Caco-2 (cell line): ENCODE measurements around the gene AK2. TPM values are rescaled to one million over a fixed set of nuclear protein-coding genes. Genes with fewer than 3 reads are reported as not detected.

ENCODE experiments used
- BruUV-seq: library from RNA; stranded (reverse); fragments of 400-500 nt; replicated peaks from 2 replicates; lab custom pipeline; 2021; lab: Mats Ljungman, UMichigan
- CTCF ChIA-PET: fragments of 300-600 bp; sonication (Branson Sonifier 250); formaldehyde crosslinking; loops from one replicate; lab custom pipeline; 2022; ENCODE audit warnings: antibody characterized with exemption; lab: Charles Lee
- POLR2A ChIA-PET: fragments of 300-600 bp; sonication (Branson Sonifier 250); formaldehyde crosslinking; loops from one replicate; lab custom pipeline; 2022; ENCODE audit warnings: antibody characterized with exemption; lab: Charles Lee
- DNase-seq, 2 experiments: peaks; one replicate each; pipeline versions ENCODE4 v3.0.0 to v3.0.0-alpha.2; 2020 to 2022
- H3K27me3 ChIP-seq: replicated peaks from 2 replicates; pipeline ENCODE4 v1.6.0; 2011; ENCODE audit warnings: low read length; ENCODE audit not compliant: control insufficient read depth, insufficient read depth
- H3K36me3 ChIP-seq: 2 replicates; pipeline ENCODE4 v1.5.1; 2011; ENCODE audit warnings: low read length; ENCODE audit not compliant: control insufficient read depth, insufficient read depth
- H3K4me1 ChIP-seq: fragments of 250-450 bp; sonication (Bioruptor Pico); 2 replicates; pipeline ENCODE4 v1.5.1; 2020; ENCODE audit warnings: mild to moderate bottlenecking
- H3K4me3 ChIP-seq: 2 replicates; pipeline ENCODE4 v1.5.1; 2011; ENCODE audit warnings: low read depth, mild to moderate bottlenecking, control low read depth, low read length
- H3K9me3 ChIP-seq: fragments of 250-450 bp; sonication (Bioruptor Pico); 2 replicates; pipeline ENCODE4 v1.5.1; 2020; ENCODE audit warnings: mild to moderate bottlenecking, moderate library complexity
- H3K27ac Mint-ChIP-seq: one replicate; pipeline ENCODE4 v1.8.0; 2022; ENCODE audit warnings: mixed read lengths; ENCODE audit not compliant: unreplicated experiment
- H3K27me3 Mint-ChIP-seq: one replicate; pipeline ENCODE4 v1.8.0; 2022; ENCODE audit warnings: mixed read lengths; ENCODE audit not compliant: insufficient read depth, unreplicated experiment
- H3K36me3 Mint-ChIP-seq: one replicate; pipeline ENCODE4 v1.8.0; 2022; ENCODE audit warnings: mild to moderate bottlenecking, mixed read lengths; ENCODE audit not compliant: insufficient read depth, unreplicated experiment
- H3K4me1 Mint-ChIP-seq: one replicate; pipeline ENCODE4 v1.8.0; 2022; ENCODE audit warnings: low read depth, mixed read lengths; ENCODE audit not compliant: unreplicated experiment
- H3K4me3 Mint-ChIP-seq: one replicate; pipeline ENCODE4 v1.8.0; 2022; ENCODE audit warnings: mild to moderate bottlenecking, moderate library complexity, mixed read lengths; ENCODE audit not compliant: unreplicated experiment
- H3K9me3 Mint-ChIP-seq: one replicate; pipeline ENCODE4 v1.8.0; 2022; ENCODE audit warnings: mixed read lengths; ENCODE audit not compliant: unreplicated experiment
- CTCF ChIP-seq, 2 experiments: fragments of 200-600 bp in 1 of 2; IDR thresholded peaks; 1 replicate in 1 of 2; 2 replicates in 1 of 2; pipeline versions ENCODE4 v1.5.1 to v1.8.0; 2011 to 2022; ENCODE audit warnings: antibody characterized with exemption in 1 of 2, control low read depth in 1 of 2, inconsistent platforms in 1 of 2, low read depth in 1 of 2, low read length in 1 of 2, mild to moderate bottlenecking in 1 of 2, moderate library complexity in 1 of 2; ENCODE audit not compliant: insufficient read depth in 1 of 2, severe bottlenecking in 1 of 2, unreplicated experiment in 1 of 2
- intact Hi-C: fragments of 100-400 bp; cut with micrococcal nuclease; formaldehyde crosslinking; loops from one replicate; pipeline ENCODE4 v1.10.0; 2022; ENCODE audit not compliant: unreplicated experiment
- total RNA-seq: library from RNA; stranded (reverse); gene quantifications from 2 replicates; pipeline ENCODE4 v1.2.3, GENCODE V29; 2022

The AK2 gene
- total RNA-seq, 1 experiment from 2014 or later, result 127 TPM

GRCh38 chr1:33008051-33008914, 28.4 kb downstream of the AK2 start:
- Histone ChIP-seq H3K9me3 (no peaks in the 10 kb centered on the region), H3K27me3 (no peaks in the 10 kb centered on the region), H3K36me3 (no peaks in the 10 kb centered on the region), H3K4me3 (no peak overlapping the region), H3K4me1 (peaks cover 49% of the 10 kb centered on the region)
- CTCF ChIA-PET, result interaction anchor here (0.9 to 1.3 kb wide), 3 partner anchors 16 to 75 kb away, joined by 3 to 5 read pairs (median 3); partner anchors contain the start of gene AZIN2
- DNase-seq, result peak; percentile 40 to 43
- peaks cover 32% of the 10 kb centered on the region for H3K4me1 Mint-ChIP-seq
- H3K27me3 Mint-ChIP-seq, result no peaks in the 10 kb centered on the region
- intact Hi-C loops, result loop anchor here (5.0 kb wide), 1 partner anchor 61 kb away; no protein-coding TSS in a partner anchor
- TF ChIP-seq CTCF (IDR thresholded peaks at IDR 0.05; ENCODE audit: insufficient read depth in 1 of 2, low read depth in 1 of 2, low read length in 1 of 2, severe bottlenecking in 1 of 2, unreplicated experiment in 1 of 2), result no peak
- POLR2A ChIA-PET, result no interaction called here
- BruUV-seq, result no TSS peak
- H3K36me3 Mint-ChIP-seq, result peaks cover 42% of the 10 kb centered on the region
- H3K4me3 Mint-ChIP-seq, result no peak overlapping the region
- H3K27ac Mint-ChIP-seq, result no peak overlapping the region
- H3K9me3 Mint-ChIP-seq, result no peaks in the 10 kb centered on the region

GRCh38 chr1:33007190-33008050, 29.3 kb downstream of the AK2 start:
- intact Hi-C loops, result loop anchor here (1.0 to 5.0 kb wide), 4 partner anchors 15 to 75 kb away; partner anchors contain the start of gene RNF19B
- H3K4me3 ChIP-seq, result no peak overlapping the region
- peaks cover 49% of the 10 kb centered on the region for H3K4me1 ChIP-seq
- peak; percentile 53 to 62 for DNase-seq
- H3K9me3 ChIP-seq, result no peaks in the 10 kb centered on the region
- Mint-ChIP-seq H3K27ac (peak overlapping the region; percentile 83), H3K4me3 (peak overlapping the region; percentile 30), H3K9me3 (no peaks in the 10 kb centered on the region), H3K27me3 (no peaks in the 10 kb centered on the region), H3K4me1 (peaks cover 37% of the 10 kb centered on the region), H3K36me3 (peaks cover 46% of the 10 kb centered on the region)
- ChIA-PET CTCF (interaction anchor here (0.6 to 1.6 kb wide), 8 partner anchors 9 to 487 kb away, joined by 3 to 8 read pairs (median 5); partner anchors contain the start of gene AZIN2), POLR2A (interaction anchor here (0.6 kb wide), 1 partner anchor 192 kb away, joined by 7 read pairs; no protein-coding TSS in a partner anchor)
- H3K36me3 ChIP-seq, result no peaks in the 10 kb centered on the region
- no peaks in the 10 kb centered on the region for H3K27me3 ChIP-seq
- peak in 1 of 2 experiments; percentile 26 for TF ChIP-seq CTCF (IDR thresholded peaks at IDR 0.05; ENCODE audit: insufficient read depth in 1 of 2, low read depth in 1 of 2, low read length in 1 of 2, severe bottlenecking in 1 of 2, unreplicated experiment in 1 of 2)
- BruUV-seq, result no TSS peak
